Amygdala (tissue), 56 donors: ENCODE measurements around the gene TLR6.

Experiments used
- DNase-seq, 56 donors: peaks; one replicate each; lab custom pipeline; 2025; lab: John Stamatoyannopoulos, UW

Gene TLR6, protein sequence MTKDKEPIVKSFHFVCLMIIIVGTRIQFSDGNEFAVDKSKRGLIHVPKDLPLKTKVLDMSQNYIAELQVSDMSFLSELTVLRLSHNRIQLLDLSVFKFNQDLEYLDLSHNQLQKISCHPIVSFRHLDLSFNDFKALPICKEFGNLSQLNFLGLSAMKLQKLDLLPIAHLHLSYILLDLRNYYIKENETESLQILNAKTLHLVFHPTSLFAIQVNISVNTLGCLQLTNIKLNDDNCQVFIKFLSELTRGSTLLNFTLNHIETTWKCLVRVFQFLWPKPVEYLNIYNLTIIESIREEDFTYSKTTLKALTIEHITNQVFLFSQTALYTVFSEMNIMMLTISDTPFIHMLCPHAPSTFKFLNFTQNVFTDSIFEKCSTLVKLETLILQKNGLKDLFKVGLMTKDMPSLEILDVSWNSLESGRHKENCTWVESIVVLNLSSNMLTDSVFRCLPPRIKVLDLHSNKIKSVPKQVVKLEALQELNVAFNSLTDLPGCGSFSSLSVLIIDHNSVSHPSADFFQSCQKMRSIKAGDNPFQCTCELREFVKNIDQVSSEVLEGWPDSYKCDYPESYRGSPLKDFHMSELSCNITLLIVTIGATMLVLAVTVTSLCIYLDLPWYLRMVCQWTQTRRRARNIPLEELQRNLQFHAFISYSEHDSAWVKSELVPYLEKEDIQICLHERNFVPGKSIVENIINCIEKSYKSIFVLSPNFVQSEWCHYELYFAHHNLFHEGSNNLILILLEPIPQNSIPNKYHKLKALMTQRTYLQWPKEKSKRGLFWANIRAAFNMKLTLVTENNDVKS

DNA sequence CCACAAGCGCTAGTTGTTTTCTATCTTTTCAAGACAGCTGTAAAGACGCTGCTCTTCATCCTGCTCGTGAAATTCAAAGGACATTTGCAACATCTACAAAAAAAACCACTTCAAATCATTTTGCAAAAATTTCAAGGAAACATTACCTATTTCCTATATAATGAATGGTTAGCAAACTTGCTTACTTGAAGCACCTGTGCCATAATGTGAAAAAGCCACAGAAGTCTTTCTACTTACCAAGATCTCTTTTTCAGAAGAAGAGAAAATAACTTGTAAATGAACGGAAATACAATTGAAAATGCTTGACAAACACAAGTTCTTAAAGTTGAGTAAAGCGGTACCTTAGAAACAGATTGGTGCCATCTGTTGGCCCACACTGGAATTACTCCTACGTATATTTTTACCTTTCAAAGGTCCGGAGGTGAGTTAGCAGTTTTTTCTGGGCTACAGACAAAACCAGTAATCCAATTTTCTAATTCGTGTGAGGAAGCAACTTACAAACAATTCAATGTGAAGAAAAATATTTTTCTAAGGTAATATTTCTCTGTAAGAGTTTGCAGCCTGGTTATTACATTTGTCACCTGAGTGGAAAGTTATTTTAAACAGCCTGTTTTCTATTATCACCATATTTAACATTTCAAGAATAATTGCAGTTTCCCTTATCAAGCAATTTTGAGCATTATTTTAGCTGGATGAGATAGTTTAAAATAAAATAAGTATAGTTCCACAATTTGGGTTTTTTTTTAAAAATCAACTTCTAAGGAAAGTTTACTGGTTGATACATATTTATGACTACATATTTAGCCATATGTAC, at the start of gene TLR6:
TSS of gene TLR6 (minus strand) at position 294 of the 814 bp plus-strand sequence. CDS start 27,344 bp downstream, outside the sequence.
- DNase-seq: peak in 2 of 56 donors; percentile 23 to 66

- DNase-seq: no peak
Measured at GRCh38 chr4:38905652-38906385, 49.2 kb upstream of the TLR6 start.

DNA sequence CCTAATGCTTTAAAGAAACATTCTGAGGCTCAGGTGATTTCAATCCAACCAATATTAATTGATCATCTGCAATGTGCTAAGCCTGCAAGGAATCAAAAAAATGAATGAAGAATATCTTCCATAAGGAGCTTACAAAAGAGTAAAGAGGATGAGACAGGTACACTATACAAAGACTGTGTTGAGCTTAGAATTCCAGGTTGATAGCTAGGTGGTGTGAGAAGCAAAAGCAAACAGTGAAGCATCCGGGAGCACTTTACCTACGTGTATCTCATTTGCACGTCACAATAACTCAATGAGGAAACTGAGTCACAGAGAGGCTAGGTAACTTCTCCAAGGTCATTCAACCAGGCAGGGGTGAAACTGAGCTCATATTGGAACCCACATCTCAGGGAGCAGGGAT, 48.1 kb upstream of the TLR6 start:
- no peak for DNase-seq

GRCh38 chr4:38904090-38904666, 47.6 kb upstream of the TLR6 start:
- DNase-seq: no peak

GRCh38 chr4:38902695-38903094, 46.1 kb upstream of the TLR6 start:
- DNase-seq: no peak

DNA sequence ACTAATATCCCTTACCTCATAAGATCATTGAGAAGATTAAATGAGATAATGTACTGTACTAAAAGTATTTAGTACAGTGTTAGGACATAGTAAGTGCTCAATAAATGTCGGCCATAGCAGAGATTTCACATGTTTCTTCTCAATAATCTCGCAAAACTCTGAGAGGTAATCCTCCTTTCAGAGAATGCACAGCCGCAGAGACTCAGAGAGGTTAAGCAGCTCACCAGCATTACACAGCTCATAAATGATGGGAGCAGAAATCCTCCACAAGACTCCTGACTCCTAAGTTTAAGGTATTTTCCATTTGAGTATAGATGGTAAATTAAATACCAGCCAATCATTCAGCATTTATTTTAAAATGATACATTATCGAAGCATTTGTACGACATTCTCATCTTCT, 45.6 kb upstream of the TLR6 start:
- no peak for DNase-seq

- no peak for DNase-seq
Measured at GRCh38 chr4:38898245-38898644, 41.6 kb upstream of the TLR6 start.

DNA sequence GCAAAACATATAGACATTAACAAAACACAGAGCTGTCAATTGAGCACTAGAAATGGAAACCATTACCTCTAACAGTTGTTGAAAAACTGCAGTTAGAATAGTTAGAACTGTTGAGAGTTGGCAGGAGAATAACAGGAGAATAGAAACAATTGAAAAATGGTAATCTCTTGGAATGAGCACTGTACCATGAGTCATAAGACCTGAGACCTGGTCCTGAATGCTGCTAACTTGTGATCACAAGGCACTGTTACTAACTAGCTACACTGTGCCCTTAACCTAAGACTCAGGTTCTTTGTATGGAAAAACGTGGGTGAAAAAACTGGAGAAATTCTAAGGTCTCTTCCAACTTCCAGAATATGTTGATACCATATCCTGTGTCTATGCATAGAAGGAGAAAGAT, 40.3 kb upstream of the TLR6 start:
- DNase-seq: no peak

- DNase-seq: no peak
Measured at GRCh38 chr4:38894322-38894982, 37.8 kb upstream of the TLR6 start.

DNA sequence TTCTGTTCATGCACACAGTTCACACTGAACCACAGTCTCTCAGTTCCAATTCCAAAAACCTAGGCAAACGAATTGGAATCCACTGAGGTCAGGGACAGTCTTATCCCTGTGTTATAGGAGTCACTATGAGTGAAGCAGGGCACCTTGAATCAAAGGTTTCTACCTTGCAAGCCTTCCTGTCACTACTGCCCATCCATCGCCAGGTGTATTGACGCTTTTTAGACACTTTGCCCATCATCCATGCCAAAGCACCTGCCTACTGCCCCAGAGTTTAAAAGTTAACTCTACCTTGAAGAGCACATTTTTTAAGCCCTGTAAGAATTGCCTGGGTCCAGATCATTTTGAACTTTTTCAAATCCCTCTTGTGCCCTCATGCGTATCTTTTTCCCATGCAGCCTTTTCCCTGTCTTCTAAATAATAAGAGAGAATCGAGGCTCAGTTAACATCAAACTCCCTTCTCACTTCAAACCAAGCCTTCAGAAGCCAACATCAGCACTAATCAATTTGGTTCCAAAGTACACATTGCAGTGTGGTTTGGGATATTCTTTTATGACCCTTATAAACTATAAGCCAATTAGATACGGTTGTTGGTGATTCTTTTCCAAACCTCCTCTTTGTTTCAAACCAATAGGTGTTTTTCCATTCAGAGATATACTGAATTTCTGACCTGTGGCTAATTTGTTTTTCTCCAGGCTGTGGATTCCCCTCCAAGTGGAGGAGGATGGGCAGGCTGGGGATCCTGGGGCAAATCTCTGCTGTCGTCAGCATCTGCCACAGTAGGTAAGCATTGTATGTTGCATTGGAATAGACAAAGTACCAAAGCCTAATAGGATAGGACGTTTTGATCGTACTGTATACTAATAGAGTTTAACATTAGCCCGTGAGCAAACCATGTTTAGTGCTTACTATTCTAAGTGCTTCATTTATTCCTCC, 34.7 kb upstream of the TLR6 start:
- DNase-seq: no peak

DNA sequence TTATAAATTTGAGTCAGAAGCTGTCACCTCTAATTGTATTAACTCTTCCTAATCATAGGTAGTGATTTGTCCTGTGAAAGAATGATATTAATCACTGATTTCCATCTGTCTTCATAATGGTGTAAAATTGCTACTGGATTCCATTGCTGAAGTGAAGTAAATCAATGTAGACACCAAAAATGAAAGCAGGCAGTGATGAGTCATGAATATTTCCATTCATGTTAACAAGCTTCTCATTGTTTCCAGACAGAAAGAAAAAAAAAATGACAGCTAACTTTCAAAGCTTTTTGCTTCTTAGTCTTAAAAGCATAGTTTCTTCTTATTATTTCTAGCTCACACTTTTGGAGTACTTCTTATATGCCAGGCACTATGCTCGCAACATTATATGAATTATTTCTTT, 32.5 kb upstream of the TLR6 start:
- no peak for DNase-seq

DNA sequence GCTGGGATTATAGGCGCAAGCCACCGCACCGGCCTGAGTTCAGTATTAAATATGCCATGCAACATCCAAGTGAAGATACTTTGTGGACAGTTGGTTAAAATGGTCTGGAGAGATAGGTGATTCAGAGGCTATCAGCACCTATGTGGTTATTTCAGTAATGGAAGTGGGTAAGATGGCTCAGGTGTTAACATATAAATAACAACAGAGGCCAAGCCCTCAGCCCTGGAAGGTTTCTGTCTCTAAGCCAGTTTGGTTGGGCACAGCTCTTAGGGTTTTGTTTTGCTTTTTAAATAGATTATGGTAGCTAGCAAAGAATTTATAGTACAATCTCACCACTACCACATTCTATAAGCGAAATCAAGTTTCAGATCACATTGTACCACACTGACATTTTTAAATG, 27.6 kb upstream of the TLR6 start:
- no peak for DNase-seq

GRCh38 chr4:38876636-38877035, 20.0 kb upstream of the TLR6 start:
- DNase-seq: no peak

GRCh38 chr4:38873290-38873944, 16.8 kb upstream of the TLR6 start:
- DNase-seq: no peak

GRCh38 chr4:38872620-38873019, 16.0 kb upstream of the TLR6 start:
- no peak for DNase-seq

DNA sequence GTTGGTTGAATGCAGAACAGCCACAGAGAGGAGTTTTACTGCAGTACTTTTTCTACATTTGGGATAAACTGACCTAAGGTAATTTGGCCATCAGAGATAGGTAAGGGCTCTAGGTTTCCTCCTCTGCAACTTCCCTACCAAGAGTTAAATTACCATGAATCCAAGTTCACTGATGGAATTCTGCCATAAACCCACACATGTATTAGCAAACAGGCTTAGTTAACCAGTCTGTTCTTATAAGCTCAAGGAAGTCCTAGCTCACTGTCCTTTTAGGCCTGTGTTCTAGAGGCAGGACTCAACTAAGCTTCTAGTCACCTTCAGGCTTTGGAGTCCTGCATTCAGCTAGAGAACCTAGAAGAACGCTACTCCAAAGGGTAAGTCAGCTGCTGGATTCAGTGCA, 15.0 kb upstream of the TLR6 start:
- DNase-seq: no peak

DNA sequence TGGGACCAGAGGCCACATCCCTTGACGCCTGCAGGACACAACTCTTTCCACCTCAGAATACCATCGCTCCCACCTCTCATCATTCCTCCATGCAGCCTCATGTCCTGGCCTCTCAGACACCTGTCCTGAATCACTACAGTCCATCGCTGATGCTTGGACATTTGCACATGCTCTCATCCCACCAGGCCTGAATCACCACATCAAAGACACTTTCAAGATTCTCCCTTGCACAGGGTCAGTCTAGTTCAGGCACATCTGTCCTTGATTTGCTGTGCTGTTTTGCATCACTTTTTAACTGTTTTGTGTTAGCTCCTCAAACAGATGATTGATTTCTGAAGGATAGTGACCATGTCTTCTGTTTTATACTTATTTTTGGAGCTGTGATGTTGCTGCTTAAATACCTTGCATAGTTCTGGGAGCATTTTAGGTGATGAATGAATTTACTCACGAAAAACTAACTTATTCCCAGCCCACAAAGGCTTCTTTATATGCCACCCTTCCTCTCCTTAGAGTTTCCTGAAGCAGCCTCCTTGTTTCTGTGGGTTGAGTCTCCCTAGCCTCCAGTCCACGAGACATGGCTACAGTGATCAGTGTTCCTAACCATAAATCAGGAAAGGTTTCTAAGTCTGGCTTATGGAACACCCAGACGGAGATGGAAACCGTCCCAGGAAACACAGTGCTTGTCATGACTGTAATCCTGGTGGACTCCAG, 13.6 kb upstream of the TLR6 start:
- DNase-seq: no peak
